22Rv1 (cell line): ENCODE data around the gene RAF1.
"Not testable (repeated sequence)": the region's sequence is repeated elsewhere in the genome, so short reads cannot be mapped to it uniquely, and the experiment has no call there.

Experiments used
- H3K27ac ChIP-seq: fragments of 450-650 bp; 2 replicates; pipeline ENCODE4 v1.5.1; 2017
- ZFX ChIP-seq: fragments of 450-650 bp; IDR thresholded peaks from 2 replicates; pipeline ENCODE4 v1.6.1; 2017; ENCODE audit warnings: antibody characterized with exemption, borderline replicate concordance
- TF ChIP-seq, protein P1 (sequence below): fragments of 450-650 bp; IDR thresholded peaks from 2 replicates; pipeline ENCODE4 v1.5.1; 2017; ENCODE audit warnings: mild to moderate bottlenecking

The RAF1 gene

DNA sequence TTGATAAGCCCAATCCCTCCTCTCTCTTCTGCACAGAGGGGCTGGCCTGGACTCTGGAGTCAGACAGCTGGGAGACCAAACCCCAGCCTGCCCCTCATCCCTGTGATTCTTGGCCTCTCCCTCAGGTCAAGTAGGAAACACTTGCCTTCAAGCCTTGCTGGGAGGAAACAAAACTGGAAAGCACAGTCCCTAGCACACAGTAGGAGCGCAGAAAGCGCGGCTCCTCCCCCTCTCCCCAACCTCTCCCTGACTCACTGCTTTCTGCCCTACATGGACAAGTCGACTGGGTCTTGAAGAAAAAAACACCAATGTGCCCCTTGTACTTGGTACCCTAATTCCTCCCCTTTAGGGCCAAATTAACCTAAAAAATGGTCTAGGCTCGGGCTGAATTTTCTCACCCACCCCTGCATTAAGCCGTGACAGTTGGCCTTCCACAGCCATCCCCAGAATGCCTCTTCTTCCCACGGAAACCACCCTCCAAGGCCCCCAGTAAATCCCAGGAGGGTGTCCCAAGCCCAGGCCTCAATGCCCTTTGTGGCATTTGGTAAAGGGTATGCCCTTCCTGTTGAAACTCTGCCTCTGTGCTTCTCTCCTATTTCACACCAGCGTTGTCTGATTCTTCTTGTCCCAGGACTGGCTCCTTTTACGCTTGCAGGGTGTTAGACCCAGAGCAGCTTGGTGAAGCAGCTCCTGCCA is 11.3 kb upstream of the RAF1 start:
- no peak overlapping the region for H3K27ac ChIP-seq
- TF ChIP-seq, protein P1, sequence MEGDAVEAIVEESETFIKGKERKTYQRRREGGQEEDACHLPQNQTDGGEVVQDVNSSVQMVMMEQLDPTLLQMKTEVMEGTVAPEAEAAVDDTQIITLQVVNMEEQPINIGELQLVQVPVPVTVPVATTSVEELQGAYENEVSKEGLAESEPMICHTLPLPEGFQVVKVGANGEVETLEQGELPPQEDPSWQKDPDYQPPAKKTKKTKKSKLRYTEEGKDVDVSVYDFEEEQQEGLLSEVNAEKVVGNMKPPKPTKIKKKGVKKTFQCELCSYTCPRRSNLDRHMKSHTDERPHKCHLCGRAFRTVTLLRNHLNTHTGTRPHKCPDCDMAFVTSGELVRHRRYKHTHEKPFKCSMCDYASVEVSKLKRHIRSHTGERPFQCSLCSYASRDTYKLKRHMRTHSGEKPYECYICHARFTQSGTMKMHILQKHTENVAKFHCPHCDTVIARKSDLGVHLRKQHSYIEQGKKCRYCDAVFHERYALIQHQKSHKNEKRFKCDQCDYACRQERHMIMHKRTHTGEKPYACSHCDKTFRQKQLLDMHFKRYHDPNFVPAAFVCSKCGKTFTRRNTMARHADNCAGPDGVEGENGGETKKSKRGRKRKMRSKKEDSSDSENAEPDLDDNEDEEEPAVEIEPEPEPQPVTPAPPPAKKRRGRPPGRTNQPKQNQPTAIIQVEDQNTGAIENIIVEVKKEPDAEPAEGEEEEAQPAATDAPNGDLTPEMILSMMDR, result no peak
- no peak for TF ChIP-seq ZFX

DNA sequence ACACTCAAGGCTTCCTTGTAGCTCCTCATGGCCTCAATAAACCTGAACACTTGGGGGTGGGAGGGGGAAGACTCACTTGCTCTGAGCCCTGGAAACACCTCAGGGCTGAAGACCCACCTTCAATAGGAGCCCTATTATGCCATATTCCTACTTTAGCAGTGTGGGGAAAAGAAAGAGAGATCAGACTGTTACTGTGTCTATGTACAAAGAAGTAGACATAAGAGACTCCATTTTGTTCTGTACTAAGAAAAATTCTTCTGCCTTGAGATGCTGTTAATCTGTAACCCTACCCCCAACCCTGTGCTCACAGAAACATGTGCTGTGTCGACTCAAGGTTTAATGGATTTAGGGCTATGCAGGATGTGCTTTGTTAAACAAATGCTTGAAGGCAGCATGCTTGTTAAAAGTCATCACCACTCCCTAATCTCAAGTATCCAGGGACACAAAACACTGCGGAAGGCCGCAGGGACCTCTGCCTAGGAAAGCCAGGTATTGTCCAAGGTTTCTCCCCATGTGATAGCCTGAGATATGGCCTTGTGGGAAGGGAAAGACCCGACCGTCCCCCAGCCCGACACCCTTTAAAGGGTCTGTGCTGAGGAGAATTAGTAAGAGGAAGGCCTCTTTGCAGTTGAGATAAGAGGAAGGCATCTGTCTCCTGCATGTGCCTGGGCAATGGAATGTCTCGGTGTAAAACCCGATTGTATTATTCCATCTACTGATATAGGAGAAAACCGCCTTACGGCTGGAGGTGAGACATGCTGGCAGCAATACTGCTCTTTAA is 10.2 kb upstream of the RAF1 start:
- H3K27ac ChIP-seq, result not testable (repeated sequence)

DNA sequence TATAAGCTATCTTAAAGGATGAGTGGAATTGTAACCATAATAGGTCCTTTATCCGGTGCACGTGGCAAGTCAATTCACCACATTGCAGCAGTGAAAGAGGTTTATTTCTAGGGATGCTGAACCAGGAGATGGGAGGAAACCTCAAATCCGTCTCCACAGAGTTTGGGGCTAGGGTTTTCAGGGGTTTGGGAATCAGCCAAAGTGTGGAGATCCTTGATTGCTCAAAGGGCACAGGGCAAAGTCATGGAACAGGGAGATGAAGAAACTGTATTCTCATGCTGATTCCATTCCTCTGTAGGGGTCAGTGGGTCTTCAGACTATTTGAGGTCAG is 7.2 kb upstream of the RAF1 start:
- no peak for TF ChIP-seq ZFX
- TF ChIP-seq, protein P1, result no peak
- no peak overlapping the region for H3K27ac ChIP-seq

DNA sequence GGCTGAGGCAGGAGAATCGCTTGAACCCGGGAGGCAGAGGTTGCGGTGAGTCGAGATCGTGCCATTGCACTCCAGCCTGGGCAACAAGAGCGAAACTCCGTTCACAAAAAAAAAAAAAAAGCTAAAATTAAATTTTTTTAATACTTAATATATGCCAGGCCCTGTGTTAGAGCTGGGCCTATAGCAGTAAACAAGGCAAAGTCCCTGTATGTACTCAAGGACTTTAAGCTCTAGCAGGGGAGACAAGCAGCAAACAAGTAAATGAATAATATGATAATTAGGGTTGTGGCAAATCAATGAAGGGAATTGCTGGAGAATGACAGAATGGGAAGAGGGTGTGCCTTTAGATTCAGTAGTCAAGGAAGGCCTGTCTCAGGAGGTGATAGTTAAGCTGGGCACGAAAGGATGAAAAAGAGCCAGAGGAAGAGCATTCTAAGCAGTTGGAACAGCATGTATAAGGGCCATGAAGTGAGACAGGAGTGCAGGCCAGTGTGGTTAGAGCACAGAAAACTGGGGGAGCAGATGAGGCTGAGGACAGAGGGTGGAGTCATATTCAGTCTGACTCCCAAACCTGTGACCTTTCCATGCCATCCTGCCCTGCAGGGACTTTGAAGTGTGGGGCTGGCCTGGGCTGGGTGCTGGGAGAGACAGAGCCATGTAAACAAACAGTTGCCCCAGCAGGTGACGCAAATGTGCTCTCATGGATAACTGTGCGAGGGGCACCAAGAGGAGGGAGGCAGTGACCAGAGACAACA is 6.6 kb upstream of the RAF1 start:
- TF ChIP-seq, protein P1, result no peak
- no peak for TF ChIP-seq ZFX
- H3K27ac ChIP-seq, result no peak overlapping the region

DNA sequence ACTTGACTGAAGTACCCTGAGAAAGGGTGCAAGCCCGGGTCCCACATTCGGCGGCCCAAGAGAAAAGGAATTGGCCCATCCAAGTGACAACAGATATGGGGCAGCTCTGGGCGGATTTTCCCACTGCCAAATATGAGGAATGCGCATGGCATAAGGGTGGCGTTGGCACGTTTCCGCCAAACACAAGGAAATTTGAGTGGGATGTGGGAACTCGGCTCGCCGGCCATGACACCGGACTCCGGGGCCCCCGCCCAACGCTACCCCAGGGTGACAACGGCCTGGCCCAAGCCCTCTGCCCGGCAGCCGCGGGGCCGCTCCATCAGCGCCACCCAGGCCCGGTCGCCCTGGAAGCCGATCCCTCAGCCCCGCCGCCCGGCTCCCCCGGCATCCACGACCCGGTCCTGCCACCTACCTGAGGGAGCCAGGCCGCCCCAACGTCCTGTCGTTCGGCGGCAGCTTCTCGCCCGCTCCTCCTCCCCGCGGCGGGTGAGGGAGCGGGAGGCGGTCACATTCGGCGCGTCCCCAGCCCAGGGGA is 449 bp downstream of the RAF1 start:
- peak overlapping the region; percentile 95 for H3K27ac ChIP-seq
- TF ChIP-seq, protein P1, result no peak
- TF ChIP-seq ZFX, result no peak

DNA sequence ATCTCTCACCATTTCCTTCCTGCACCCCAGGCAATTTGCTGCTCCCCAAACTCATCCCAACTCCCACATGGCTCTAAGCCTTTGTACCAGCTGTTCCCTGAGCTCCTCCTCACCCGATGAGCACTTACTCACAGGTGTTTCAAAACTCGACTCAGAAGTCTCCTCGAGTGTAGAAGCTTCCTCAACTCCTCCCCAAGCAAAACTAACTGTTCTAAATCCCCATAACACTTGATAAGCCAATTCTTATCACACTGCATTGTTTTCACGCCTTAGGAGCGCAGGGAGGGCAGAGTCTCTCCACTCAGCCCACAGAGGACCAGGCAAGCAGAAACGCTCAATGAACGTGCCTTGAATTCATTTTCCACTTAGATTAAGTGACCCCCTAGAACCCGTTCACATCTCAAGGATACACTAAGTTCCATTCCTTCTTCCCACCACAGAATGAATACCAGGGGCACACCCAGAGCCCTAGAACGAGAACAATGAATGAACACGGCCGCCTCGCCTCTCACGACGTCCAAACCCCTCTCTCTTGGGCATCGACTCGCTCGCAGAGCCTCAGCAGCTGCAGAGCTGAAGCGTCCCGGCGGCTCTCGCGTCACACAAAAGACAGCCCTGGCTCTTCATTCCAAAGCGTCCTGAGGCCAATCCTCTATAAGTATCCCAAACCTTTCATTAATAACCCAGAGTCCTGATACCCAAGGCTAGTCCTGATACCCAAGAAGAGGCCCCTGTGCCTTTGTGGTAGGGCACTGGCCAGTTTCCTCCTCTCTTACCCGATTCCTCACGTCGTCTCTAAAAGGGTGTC is 1.1 kb downstream of the RAF1 start:
- H3K27ac ChIP-seq, result peak overlapping the region; percentile 95
- TF ChIP-seq ZFX, result no peak
- TF ChIP-seq, protein P1, result no peak

DNA sequence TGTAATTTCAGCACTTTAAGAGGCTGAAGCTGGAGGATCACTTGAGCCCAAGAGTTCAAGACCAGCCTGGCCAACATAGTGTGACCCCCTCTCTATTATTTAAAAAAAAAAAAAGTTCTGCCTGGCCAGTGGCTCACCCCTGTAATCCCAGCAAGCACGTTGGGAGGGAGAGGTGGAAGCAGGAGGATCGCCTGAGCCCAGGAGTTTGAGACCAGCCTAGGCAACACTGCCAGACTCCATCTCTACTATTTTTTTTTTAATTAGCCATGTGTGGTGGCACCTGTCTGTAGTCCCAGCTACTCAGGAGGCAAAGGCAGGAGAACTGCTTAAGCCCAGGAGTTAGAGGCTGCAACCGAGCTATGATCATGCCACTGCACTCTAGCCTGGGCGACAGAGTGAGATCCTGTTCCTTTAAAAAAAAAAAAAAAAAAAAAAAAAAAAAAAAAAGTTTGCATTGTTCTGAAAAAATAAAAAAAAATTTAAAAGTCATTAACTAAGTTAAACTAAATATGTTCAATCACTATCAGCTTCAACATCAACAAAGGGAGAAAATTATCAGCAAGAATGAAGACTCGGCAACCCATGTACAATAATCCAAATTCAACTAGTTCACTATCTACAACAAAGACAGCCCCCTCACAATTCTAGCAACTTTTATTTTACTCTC is 1.9 kb downstream of the RAF1 start:
- peak overlapping the region; percentile 95 for H3K27ac ChIP-seq
- no peak for TF ChIP-seq ZFX
- TF ChIP-seq, protein P1, result no peak

DNA sequence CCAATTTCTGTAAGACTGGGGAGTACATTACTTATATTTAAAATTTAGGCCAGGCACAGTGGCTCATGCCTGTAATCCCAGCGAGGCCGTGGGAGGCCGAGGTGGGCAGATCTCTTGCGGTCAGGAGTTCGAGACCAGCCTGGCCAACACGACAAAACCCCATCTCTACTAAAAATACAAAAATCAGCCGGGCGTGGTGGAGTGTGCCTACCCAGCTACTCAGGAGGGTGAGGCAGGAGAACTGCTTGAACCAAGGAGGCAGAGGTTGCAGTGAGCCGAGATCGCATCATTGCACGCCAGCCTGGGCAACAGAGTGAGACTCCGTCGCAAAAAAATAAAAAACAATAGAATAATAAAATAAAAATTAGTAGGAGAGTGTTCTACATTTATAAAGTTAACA is 2.5 kb downstream of the RAF1 start:
- H3K27ac ChIP-seq, result not testable (repeated sequence)
